Spleen (tissue), 11 donors: ENCODE results near the gene BOD1L2. TPM values are rescaled to one million over a fixed set of nuclear protein-coding genes. Genes with fewer than 3 reads are reported as not detected.

ENCODE experiments used
- DNase-seq: peaks from one replicate; pipeline ENCODE4 v3.0.0-alpha.2; 2020
- H3K27ac ChIP-seq, 8 donors: fragments of 200-600 bp; sonication (generic) in 7 of 8; 1 replicate in 4 of 8; 2 replicates in 4 of 8; pipeline versions ENCODE4 v1.5.0 to v1.8.0; 2016 to 2021; ENCODE audit warnings: inconsistent platforms in 4 of 8, mild to moderate bottlenecking in 4 of 8, moderate library complexity in 1 of 8
- H3K27me3 ChIP-seq, 7 donors: fragments of 200-600 bp; sonication (generic) in 6 of 7; replicated peaks in 1 of 7; 1 replicate in 4 of 7; 2 replicates in 3 of 7; pipeline versions ENCODE4 v1.5.0 to v1.8.0; 2016 to 2021; ENCODE audit warnings: inconsistent platforms in 3 of 7, mild to moderate bottlenecking in 1 of 7
- H3K36me3 ChIP-seq, 6 donors: fragments of 200-600 bp; sonication (generic) in 5 of 6; 1 replicate in 4 of 6; 2 replicates in 2 of 6; pipeline versions ENCODE4 v1.5.0 to v1.8.0; 2016 to 2021; ENCODE audit warnings: inconsistent platforms in 2 of 6
- H3K4me1 ChIP-seq, 6 donors: fragments of 200-600 bp; sonication (generic) in 5 of 6; 1 replicate in 3 of 6; 2 replicates in 3 of 6; pipeline versions ENCODE4 v1.5.0 to v1.8.0; 2016 to 2021; ENCODE audit warnings: inconsistent platforms in 3 of 6
- H3K4me3 ChIP-seq, 8 donors: fragments of 200-600 bp; sonication (generic) in 7 of 8; 1 replicate in 4 of 8; 2 replicates in 4 of 8; pipeline versions ENCODE4 v1.5.0 to v1.8.0; 2016 to 2021; ENCODE audit warnings: inconsistent platforms in 4 of 8, mild to moderate bottlenecking in 4 of 8, moderate library complexity in 2 of 8
- H3K9me3 ChIP-seq, 8 donors: fragments of 200-600 bp; sonication (generic) in 7 of 8; 1 replicate in 4 of 8; 2 replicates in 4 of 8; pipeline versions ENCODE4 v1.5.0 to v1.8.0; 2016 to 2021; ENCODE audit warnings: inconsistent platforms in 4 of 8
- POLR2A ChIP-seq, 3 donors: fragments of 450-650 bp; IDR thresholded peaks; one replicate each; pipeline ENCODE4 v1.5.1; 2017; ENCODE audit warnings: antibody characterized with exemption in 3 of 3, mild to moderate bottlenecking in 1 of 3
- POLR2AphosphoS5 ChIP-seq, 3 donors: sonication (generic); formaldehyde crosslinking; IDR thresholded peaks; one replicate each; pipeline ENCODE4 v1.5.1; 2017; ENCODE audit warnings: antibody characterized with exemption in 3 of 3
- WGBS, 5 donors: extraction: QIAGEN DNeasy Blood & Tissue Kit in 3 of 5; methylation state at CpG; one replicate each; pipeline versions ENCODE4 v1.1.5 to v1.1.7; 2013 to 2018; 5-methylcytosine and 5-hydroxymethylcytosine counted together
- intact Hi-C: fragments of 100-400 bp; cut with DNase I; formaldehyde crosslinking; loops from one replicate; pipeline ENCODE4 v1.15.0; 2023; ENCODE audit warnings: low total_unique reads
- polyA plus RNA-seq, 3 donors: library from polyadenylated mRNA; stranded (reverse); fragments of 200-250 nt; gene quantifications; one replicate each; pipeline ENCODE4 v1.2.1, GENCODE V29; 2013
- total RNA-seq, 7 donors: library from RNA; depleted of rRNA in 3 of 7; stranded (reverse); fragments of >200 nt in 3 of 7; fragmentation: NEBNext Ultra II Directional in 4 of 7; extraction: Animal tissue kit (Norgen Biotek cat#: 25700) in 4 of 7; gene quantifications; one replicate each; pipeline versions ENCODE4 v1.1.0 to v1.2.1, GENCODE V29; 2016 to 2021
- TF ChIP-seq, protein P1 (sequence below), 11 experiments: fragments of 200-600 bp in 7 of 11; fragments of 450-650 bp in 4 of 11; sonication (generic) in 4 of 11; IDR thresholded peaks in 8 of 11; conservative IDR thresholded peaks in 3 of 11; 1 replicate in 7 of 11; 2 replicates in 4 of 11; pipeline versions ENCODE4 v1.4.0 to v1.8.0; 2016 to 2021; ENCODE audit warnings: antibody characterized with exemption in 11 of 11, inconsistent platforms in 4 of 11, mild to moderate bottlenecking in 1 of 11
- donor health status: healthy with polysubstance abuse.
- donor health status: DM: no; HTN: no; CAD: no; lungs with moderate emphysema.
- donor health status: DM: no; HTN: no; CAD: no.
- donor health status: Bipolar disorder and iron deficiency.
- donor health status: healthy.
- donor health status: DM: no; HTN: no; CAD: no.
- donor health status: DM: yes; HTN: yes; CAD: no.

Gene BOD1L2
- total and polyA plus RNA-seq, 10 donors, result not detected

DNA sequence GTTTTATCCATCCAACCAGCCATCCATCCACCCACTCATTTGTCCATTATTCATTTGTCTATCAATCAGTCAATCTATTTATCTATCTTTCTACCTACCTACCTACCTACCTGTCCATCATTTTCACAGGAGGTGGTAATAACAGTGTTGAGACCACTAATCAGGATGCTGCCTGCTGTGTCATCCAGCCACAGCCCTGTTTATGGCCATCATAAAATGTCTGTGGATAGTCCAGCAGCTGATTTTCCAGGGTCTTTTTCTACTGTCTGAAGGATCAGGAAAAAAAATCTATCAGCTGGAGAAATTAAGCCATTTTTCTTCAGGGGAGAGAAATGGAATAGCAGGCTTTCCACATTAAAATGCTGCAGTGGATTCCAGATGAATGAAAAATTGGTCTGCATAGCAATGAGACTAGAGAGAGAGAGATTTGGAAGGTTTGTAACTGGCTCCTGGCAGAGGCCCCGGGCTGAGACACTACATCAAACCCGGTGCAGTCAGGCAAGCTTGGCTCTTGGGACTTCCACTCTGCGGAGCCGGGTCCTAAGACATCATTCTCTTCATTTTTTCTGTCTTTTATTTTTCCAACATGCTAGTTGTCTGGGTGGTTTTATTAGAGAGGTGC lies 33.0 kb upstream of the BOD1L2 start:
- peaks cover 0 to 16% (median 0%) of the 10 kb centered on the region in 8 donors for H3K9me3 ChIP-seq
- no peak overlapping the region for H3K4me3 ChIP-seq
- no peak overlapping the region for H3K27ac ChIP-seq
- peaks cover 0 to 53% (median 0%) of the 10 kb centered on the region in 7 donors for H3K27me3 ChIP-seq
- no peaks in the 10 kb centered on the region for H3K36me3 ChIP-seq
- no peak for TF ChIP-seq POLR2A (IDR thresholded peaks at IDR 0.05)
- TF ChIP-seq, protein P1, sequence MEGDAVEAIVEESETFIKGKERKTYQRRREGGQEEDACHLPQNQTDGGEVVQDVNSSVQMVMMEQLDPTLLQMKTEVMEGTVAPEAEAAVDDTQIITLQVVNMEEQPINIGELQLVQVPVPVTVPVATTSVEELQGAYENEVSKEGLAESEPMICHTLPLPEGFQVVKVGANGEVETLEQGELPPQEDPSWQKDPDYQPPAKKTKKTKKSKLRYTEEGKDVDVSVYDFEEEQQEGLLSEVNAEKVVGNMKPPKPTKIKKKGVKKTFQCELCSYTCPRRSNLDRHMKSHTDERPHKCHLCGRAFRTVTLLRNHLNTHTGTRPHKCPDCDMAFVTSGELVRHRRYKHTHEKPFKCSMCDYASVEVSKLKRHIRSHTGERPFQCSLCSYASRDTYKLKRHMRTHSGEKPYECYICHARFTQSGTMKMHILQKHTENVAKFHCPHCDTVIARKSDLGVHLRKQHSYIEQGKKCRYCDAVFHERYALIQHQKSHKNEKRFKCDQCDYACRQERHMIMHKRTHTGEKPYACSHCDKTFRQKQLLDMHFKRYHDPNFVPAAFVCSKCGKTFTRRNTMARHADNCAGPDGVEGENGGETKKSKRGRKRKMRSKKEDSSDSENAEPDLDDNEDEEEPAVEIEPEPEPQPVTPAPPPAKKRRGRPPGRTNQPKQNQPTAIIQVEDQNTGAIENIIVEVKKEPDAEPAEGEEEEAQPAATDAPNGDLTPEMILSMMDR (IDR thresholded peaks at IDR 0.05 in 8 of 11, conservative IDR thresholded peaks at IDR 0.05 in 3 of 11), result no peak
- TF ChIP-seq POLR2AphosphoS5 (IDR thresholded peaks at IDR 0.05), result no peak
- intact Hi-C loops, result no loop called here
- no peaks in the 10 kb centered on the region for H3K4me1 ChIP-seq
- WGBS, 5 donors, result 73 to 89% (median 82%) methylated on average over 4 of the region's 4 CpGs
- no peak for DNase-seq

DNA sequence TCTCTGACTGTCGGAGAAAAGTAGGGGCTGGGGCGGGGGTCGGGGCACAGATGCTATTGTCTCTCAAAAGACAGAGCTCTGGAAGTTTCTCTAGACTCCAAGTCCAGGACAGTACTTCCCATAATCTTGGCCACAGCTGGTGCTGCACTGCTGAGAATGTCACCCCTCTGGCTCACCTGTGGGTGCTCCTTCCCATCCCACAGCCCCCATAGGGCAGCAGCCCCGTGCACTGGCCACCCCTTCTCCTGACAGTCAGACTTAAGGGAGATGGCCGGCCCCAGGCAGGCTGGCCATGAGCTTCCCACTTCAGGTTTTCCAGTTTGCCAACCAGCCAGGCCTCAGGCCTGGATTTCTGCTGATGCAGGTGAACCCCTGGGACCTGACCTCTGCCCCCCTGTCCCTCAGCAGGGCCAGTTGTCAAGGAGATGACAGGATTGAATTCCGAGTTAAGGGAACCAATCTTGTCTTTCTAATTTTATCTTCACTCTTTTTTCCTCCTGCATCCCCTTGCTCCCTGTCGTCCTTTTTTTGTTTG lies 30.2 kb upstream of the BOD1L2 start:
- H3K36me3 ChIP-seq, result no peaks in the 10 kb centered on the region
- intact Hi-C loops, result no loop called here
- no peak for DNase-seq
- H3K4me1 ChIP-seq, result no peaks in the 10 kb centered on the region
- peaks cover 0 to 76% (median 7%) of the 10 kb centered on the region in 7 donors for H3K27me3 ChIP-seq
- no peak for TF ChIP-seq POLR2AphosphoS5 (IDR thresholded peaks at IDR 0.05)
- TF ChIP-seq POLR2A (IDR thresholded peaks at IDR 0.05), result no peak
- TF ChIP-seq, protein P1 (IDR thresholded peaks at IDR 0.05 in 8 of 11, conservative IDR thresholded peaks at IDR 0.05 in 3 of 11), result no peak
- H3K27ac ChIP-seq, result no peak overlapping the region
- H3K4me3 ChIP-seq, result no peak overlapping the region
- H3K9me3 ChIP-seq, result peaks cover 0 to 9% (median 0%) of the 10 kb centered on the region in 8 donors
- 66 to 78% (median 74%) methylated on average over 7 of the region's 7 CpGs for WGBS, 5 donors

DNA sequence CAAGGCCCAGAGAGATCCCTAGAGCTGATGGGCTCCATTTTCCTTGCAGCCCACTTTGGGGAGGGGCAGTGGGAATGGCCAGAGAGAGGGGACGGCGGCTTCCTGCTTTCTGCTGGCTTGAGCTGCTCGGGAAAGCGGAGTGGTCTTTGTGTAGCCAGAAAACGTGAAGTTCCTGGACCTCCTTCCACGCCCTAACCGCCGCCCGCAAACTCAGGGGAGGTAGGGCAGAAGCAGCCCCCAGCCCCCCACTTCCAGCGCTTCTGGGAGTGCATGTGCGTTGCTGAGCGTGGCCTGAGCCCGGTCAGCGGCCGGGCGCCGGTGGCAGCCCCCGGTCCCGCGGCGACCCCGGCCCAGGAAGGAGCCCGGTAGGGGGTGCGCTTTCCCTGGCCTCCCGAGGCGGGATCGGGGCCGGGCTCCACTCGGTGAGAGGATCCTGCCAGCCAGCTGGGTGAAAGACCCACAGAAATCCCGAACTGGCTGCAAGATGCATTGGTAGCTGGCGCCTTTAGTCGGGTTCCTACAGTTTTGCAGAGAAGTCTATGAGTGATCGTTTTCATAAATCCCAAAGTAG lies 25.3 kb upstream of the BOD1L2 start:
- Histone ChIP-seq H3K27ac (no peak overlapping the region), H3K4me3 (no peak overlapping the region), H3K9me3 (no peaks in the 10 kb centered on the region), H3K27me3 (peaks cover 0 to 92% (median 20%) of the 10 kb centered on the region in 7 donors), H3K36me3 (no peaks in the 10 kb centered on the region), H3K4me1 (no peaks in the 10 kb centered on the region)
- no peak for TF ChIP-seq POLR2AphosphoS5 (IDR thresholded peaks at IDR 0.05)
- TF ChIP-seq POLR2A (IDR thresholded peaks at IDR 0.05), result no peak
- TF ChIP-seq, protein P1 (IDR thresholded peaks at IDR 0.05 in 8 of 11, conservative IDR thresholded peaks at IDR 0.05 in 3 of 11), result no peak
- no peak for DNase-seq
- 9 to 11% (median 9%) methylated on average over 27 to 33 of the region's 33 CpGs for WGBS, 5 donors
- intact Hi-C loops, result no loop called here

DNA sequence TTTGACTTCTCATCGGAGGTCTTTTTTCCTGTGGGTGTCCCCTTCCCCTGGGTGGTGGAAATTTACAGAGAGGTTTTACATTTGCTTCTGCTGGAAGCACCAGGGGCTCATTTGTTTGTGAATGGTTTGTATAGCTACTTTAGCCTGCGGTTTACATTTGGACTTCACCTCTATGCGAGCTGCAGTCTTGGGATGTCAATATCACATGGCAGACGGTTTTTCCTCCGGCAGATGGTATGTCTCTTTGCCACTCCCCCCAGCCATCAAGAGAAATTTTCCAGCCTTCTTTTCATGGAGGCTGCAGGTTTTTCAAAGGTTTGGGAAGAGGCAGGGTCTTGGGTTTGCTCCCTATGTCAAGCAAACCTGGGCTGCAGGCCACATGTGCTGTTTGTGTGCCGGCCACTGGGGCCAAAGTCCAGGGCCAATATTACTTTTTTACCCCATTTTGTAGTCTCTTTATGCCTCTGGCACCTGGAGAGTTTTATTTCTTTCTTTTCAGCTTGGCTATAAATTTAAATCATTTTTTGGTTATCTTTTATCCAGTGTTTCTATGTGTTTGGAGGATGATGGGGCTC lies 23.9 kb upstream of the BOD1L2 start:
- TF ChIP-seq POLR2A (IDR thresholded peaks at IDR 0.05) (no peak), POLR2AphosphoS5 (IDR thresholded peaks at IDR 0.05) (no peak)
- TF ChIP-seq, protein P1 (IDR thresholded peaks at IDR 0.05 in 8 of 11, conservative IDR thresholded peaks at IDR 0.05 in 3 of 11), result no peak
- Histone ChIP-seq H3K27ac (no peak overlapping the region), H3K27me3 (peaks cover 0 to 95% (median 20%) of the 10 kb centered on the region in 7 donors), H3K4me1 (no peaks in the 10 kb centered on the region), H3K36me3 (no peaks in the 10 kb centered on the region), H3K9me3 (no peaks in the 10 kb centered on the region), H3K4me3 (no peak overlapping the region)
- intact Hi-C loops, result no loop called here
- WGBS, 5 donors, result 42 to 57% (median 47%) methylated on average over 6 of the region's 6 CpGs
- DNase-seq, result no peak
